IMR-90 (cell line): Measurements from ENCODE around the gene CREB5. TPM values are rescaled to one million over a fixed set of nuclear protein-coding genes. Genes with fewer than 3 reads are reported as not detected.

Experiments
- ATAC-seq: fragments of 200-7000 bp; cut with Tn5 transposase; 2 replicates; pipeline ENCODE4 v1.9.1; 2020; ENCODE audit warnings: low read depth, mild to moderate bottlenecking, moderate library complexity
- BruUV-seq: library from RNA; stranded (reverse); fragments of 400-500 nt; replicated peaks from 2 replicates; lab custom pipeline; 2021; lab: Mats Ljungman, UMichigan
- CTCF ChIA-PET: fragments of 300-600 bp; formaldehyde crosslinking; extraction: SDS; loops from one replicate; lab custom pipeline; 2021; ENCODE audit warnings: antibody characterized with exemption; lab: Yijun Ruan, JAX
- POLR2A ChIA-PET: fragments of 300-600 bp; sonication (Branson Sonifier 250); formaldehyde crosslinking; loops from one replicate; lab custom pipeline; 2022; ENCODE audit warnings: antibody characterized with exemption; ENCODE audit not compliant: unreplicated experiment; lab: Charles Lee
- DNase-seq: peaks from one replicate; pipeline ENCODE4 v3.0.0; 2013
- H2AFZ ChIP-seq: replicated peaks from 2 replicates; pipeline ENCODE3; 2013; ENCODE audit warnings: low read length, mild to moderate bottlenecking; ENCODE audit not compliant: poor library complexity
- H2AK5ac ChIP-seq: 2 replicates; pipeline ENCODE4 v1.6.1; 2013; ENCODE audit warnings: low read depth, low read length, inconsistent platforms
- H2AK9ac ChIP-seq: replicated peaks from 2 replicates; pipeline ENCODE3; 2013; ENCODE audit warnings: mild to moderate bottlenecking, low read depth, low read length, moderate library complexity; ENCODE audit not compliant: poor library complexity
- H2BK120ac ChIP-seq: 2 replicates; pipeline ENCODE4 v1.6.1; 2013; ENCODE audit warnings: low read depth, low read length, inconsistent platforms
- H2BK15ac ChIP-seq: 3 replicates; pipeline ENCODE4 v1.6.1; 2013; ENCODE audit warnings: low read depth, low read length, inconsistent platforms
- H2BK20ac ChIP-seq: 2 replicates; pipeline ENCODE4 v1.6.1; 2013; ENCODE audit warnings: low read depth, mild to moderate bottlenecking, inconsistent platforms, low read length, moderate library complexity
- H2BK5ac ChIP-seq: 2 replicates; pipeline ENCODE4 v1.6.1; 2013; ENCODE audit warnings: mild to moderate bottlenecking, low read depth, low read length, inconsistent platforms; ENCODE audit not compliant: poor library complexity, severe bottlenecking
- H3K14ac ChIP-seq: replicated peaks from 2 replicates; pipeline ENCODE4 v1.6.1; 2013; ENCODE audit warnings: low read depth, low read length, inconsistent platforms
- H3K18ac ChIP-seq: 2 replicates; pipeline ENCODE4 v1.6.1; 2013; ENCODE audit warnings: low read depth, low read length, control low read depth
- H3K23ac ChIP-seq: 2 replicates; pipeline ENCODE4 v1.6.1; 2013; ENCODE audit warnings: low read depth, low read length, inconsistent platforms
- H3K27ac ChIP-seq: 2 replicates; pipeline ENCODE4 v1.5.1; 2013; ENCODE audit warnings: mild to moderate bottlenecking, control low read depth, low read length; ENCODE audit not compliant: insufficient read depth
- H3K27me3 ChIP-seq: 2 replicates; pipeline ENCODE4 v1.6.1; 2013; ENCODE audit warnings: low read length; ENCODE audit not compliant: control insufficient read depth, insufficient read depth
- H3K36me3 ChIP-seq: 2 replicates; pipeline ENCODE4 v1.6.1; 2013; ENCODE audit warnings: low read length, mixed read lengths; ENCODE audit not compliant: control insufficient read depth, insufficient read depth
- H3K4ac ChIP-seq: 2 replicates; pipeline ENCODE4 v1.6.1; 2013; ENCODE audit warnings: low read depth, low read length, inconsistent platforms
- H3K4me1 ChIP-seq: 2 replicates; pipeline ENCODE4 v1.6.1; 2013; ENCODE audit warnings: low read length, mixed read lengths; ENCODE audit not compliant: control insufficient read depth, insufficient read depth
- H3K4me2 ChIP-seq: 2 replicates; pipeline ENCODE4 v1.6.1; 2013; ENCODE audit warnings: low read depth, mild to moderate bottlenecking, control low read depth, low read length, moderate library complexity
- H3K4me3 ChIP-seq: 2 replicates; pipeline ENCODE4 v1.5.1; 2013; ENCODE audit warnings: low read depth, mild to moderate bottlenecking, control low read depth, low read length, moderate library complexity; ENCODE audit not compliant: insufficient read depth
- H3K56ac ChIP-seq: 2 replicates; pipeline ENCODE4 v1.6.1; 2013; ENCODE audit warnings: low read length, inconsistent platforms; ENCODE audit not compliant: insufficient read depth; ENCODE audit errors: extremely low read depth
- H3K79me1 ChIP-seq, 2 experiments: 2 replicates each; pipeline ENCODE4 v1.6.1; 2013; ENCODE audit warnings: low read length in 2 of 2, inconsistent platforms in 1 of 2, low read depth in 1 of 2
- H3K9ac ChIP-seq: 2 replicates; pipeline ENCODE4 v1.6.1; 2013; ENCODE audit warnings: low read depth, low read length, control low read depth
- H3K9me1 ChIP-seq: 2 replicates; pipeline ENCODE4 v1.6.1; 2013; ENCODE audit warnings: low read length, inconsistent platforms; ENCODE audit not compliant: insufficient read depth
- H3K9me3 ChIP-seq: 2 replicates; pipeline ENCODE4 v1.6.1; 2013; ENCODE audit warnings: low read length; ENCODE audit not compliant: control insufficient read depth, insufficient read depth
- H4K20me1 ChIP-seq: 2 replicates; pipeline ENCODE4 v1.6.1; 2013; ENCODE audit warnings: low read length, inconsistent platforms; ENCODE audit not compliant: insufficient read depth
- H4K5ac ChIP-seq: 2 replicates; pipeline ENCODE4 v1.6.1; 2013; ENCODE audit warnings: mild to moderate bottlenecking, low read depth, low read length, control low read depth
- H4K8ac ChIP-seq, 2 experiments: 2 replicates each; pipeline ENCODE4 v1.6.1; 2013; ENCODE audit warnings: low read depth in 2 of 2, low read length in 2 of 2, control low read depth in 1 of 2, inconsistent platforms in 1 of 2
- H4K91ac ChIP-seq: 2 replicates; pipeline ENCODE4 v1.6.1; 2013; ENCODE audit warnings: low read depth, low read length, inconsistent platforms; ENCODE audit not compliant: insufficient read depth
- BHLHE40 ChIP-seq: fragments of 150-350 bp; IDR thresholded peaks from 2 replicates; pipeline ENCODE4 v1.6.1; 2016; ENCODE audit warnings: mild to moderate bottlenecking, low read depth, low read length
- CEBPB ChIP-seq: IDR thresholded peaks from 2 replicates; pipeline ENCODE4 v1.6.1; 2012; ENCODE audit warnings: low read depth, low read length, improper control_type of control experiment
- CHD1 ChIP-seq: IDR thresholded peaks from 2 replicates; pipeline ENCODE4 v1.6.1; 2012; ENCODE audit warnings: low read depth, low read length, improper control_type of control experiment
- FOS ChIP-seq: fragments of 150-350 bp; IDR thresholded peaks from 2 replicates; pipeline ENCODE4 v1.6.1; 2016; ENCODE audit warnings: low read depth, low read length
- MAFK ChIP-seq: IDR thresholded peaks from 2 replicates; pipeline ENCODE4 v1.6.1; 2012; ENCODE audit warnings: low read depth, low read length, improper control_type of control experiment
- MAZ ChIP-seq: IDR thresholded peaks from 2 replicates; pipeline ENCODE4 v1.6.1; 2012; ENCODE audit warnings: low read depth, mild to moderate bottlenecking, low read length, improper control_type of control experiment, moderate library complexity, borderline replicate concordance
- MXI1 ChIP-seq: IDR thresholded peaks from 2 replicates; pipeline ENCODE4 v1.6.1; 2012; ENCODE audit warnings: low read depth, mild to moderate bottlenecking, low read length, moderate library complexity, borderline replicate concordance
- NFE2L2 ChIP-seq: fragments of 150-350 bp; IDR thresholded peaks from 2 replicates; pipeline ENCODE4 v1.6.1; 2016; ENCODE audit warnings: low read depth, mild to moderate bottlenecking, low read length
- POLR2A ChIP-seq: IDR thresholded peaks from 2 replicates; pipeline ENCODE4 v1.6.1; 2012; ENCODE audit warnings: mild to moderate bottlenecking, low read depth, low read length
- RAD21 ChIP-seq: IDR thresholded peaks from 2 replicates; pipeline ENCODE4 v1.6.1; 2012; ENCODE audit warnings: low read length, improper control_type of control experiment
- RCOR1 ChIP-seq: IDR thresholded peaks from 2 replicates; pipeline ENCODE4 v1.6.1; 2012; ENCODE audit warnings: mild to moderate bottlenecking, low read length, improper control_type of control experiment; ENCODE audit not compliant: insufficient replicate concordance
- RFX5 ChIP-seq: IDR thresholded peaks from 2 replicates; pipeline ENCODE4 v1.8.0; 2012; ENCODE audit warnings: low read depth, mild to moderate bottlenecking, low read length, moderate library complexity
- SMC3 ChIP-seq: fragments of 150-350 bp; IDR thresholded peaks from 2 replicates; pipeline ENCODE4 v1.6.1; 2016; ENCODE audit warnings: low read depth, mild to moderate bottlenecking, antibody characterized with exemption, low read length, moderate library complexity
- WGBS, 2 experiments: methylation state at CpG; one replicate each; pipeline versions ENCODE4 v1.1.5 to v1.1.7; 2013; ENCODE audit warnings: missing lambda C conversion rate in 2 of 2; ENCODE audit not compliant: insufficient read length in 1 of 2; ENCODE audit errors: extremely low coverage in 2 of 2; 5-methylcytosine and 5-hydroxymethylcytosine counted together
- dilution Hi-C: fragments of 300-500 bp; cut with HindIII; formaldehyde crosslinking; loops from one replicate; pipeline ENCODE4 v1.14.3; 2018; ENCODE audit warnings: low sequenced_read_pairs; ENCODE audit not compliant: unreplicated experiment
- in situ Hi-C: fragments of 300-500 bp; cut with MboI; formaldehyde crosslinking; loops from 3 replicates; pipeline ENCODE4 v1.14.3; 2019; ENCODE audit warnings: low sequenced_read_pairs, inconsistent platforms, mixed read lengths
- intact Hi-C: fragments of 100-400 bp; cut with micrococcal nuclease; formaldehyde crosslinking; loops from 2 replicates; pipeline ENCODE4 v1.10.0; 2022
- polyA plus RNA-seq, 3 experiments: library from polyadenylated mRNA; depleted of rRNA; stranded (reverse); fragments of >200 nt; gene quantifications; 2 replicates each; pipeline ENCODE4 v1.2.3, GENCODE V29; 2012; ENCODE audit warnings: low replicate concordance in 1 of 3
- total RNA-seq: library from RNA; depleted of rRNA; stranded (reverse); fragments of >200 nt; gene quantifications from 2 replicates; pipeline ENCODE4 v1.2.3, GENCODE V29; 2012
- TF ChIP-seq, protein P1 (sequence below): fragments of 150-350 bp; IDR thresholded peaks from 2 replicates; pipeline ENCODE4 v1.6.1; 2017; ENCODE audit warnings: mild to moderate bottlenecking, antibody characterized with exemption, low read length, low read depth
- TF ChIP-seq, protein P2 (sequence below): fragments of 150-350 bp; IDR thresholded peaks from 2 replicates; pipeline ENCODE4 v1.6.1; 2016; ENCODE audit warnings: low read depth, mild to moderate bottlenecking, low read length, moderate library complexity, borderline replicate concordance
- TF ChIP-seq, protein P3 (sequence below): conservative IDR thresholded peaks from 2 replicates; pipeline ENCODE4 v1.5.1; 2012; ENCODE audit warnings: mild to moderate bottlenecking, low read depth, low read length, improper control_type of control experiment

Gene CREB5
- total and polyA plus RNA-seq, 2 of the 4 experiments (the other 2 are of a cell fraction), result 7.3 to 13.1 TPM

DNA sequence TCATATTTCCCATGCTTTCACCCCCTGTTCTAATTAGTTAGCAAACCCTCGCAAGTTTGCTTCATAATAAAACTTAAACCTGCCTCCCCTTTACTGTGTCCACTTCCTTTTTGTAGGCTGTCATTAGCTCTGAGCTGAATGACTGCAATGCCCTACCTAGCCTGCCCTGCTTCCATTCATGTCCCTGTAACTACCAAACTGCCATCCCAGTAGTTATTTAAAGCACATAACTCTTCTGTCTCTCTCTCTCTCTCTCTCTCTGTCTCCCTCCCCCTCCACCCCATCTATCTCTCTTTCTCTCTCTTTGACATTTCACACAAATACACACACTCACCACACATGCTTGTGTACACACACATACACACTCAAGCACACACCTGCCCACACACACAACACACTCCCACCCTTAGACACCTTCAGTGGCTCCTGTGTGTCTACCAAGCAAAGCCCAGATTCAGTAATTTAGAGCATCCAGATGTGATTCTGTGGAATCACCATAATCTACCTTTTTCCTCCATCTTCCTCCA, 430.5 kb downstream of the CREB5 start:
- no peak for TF ChIP-seq POLR2A
- no peak for TF ChIP-seq MAZ
- no peak for TF ChIP-seq CEBPB
- no peak for TF ChIP-seq FOS
- no peak for TF ChIP-seq SMC3
- TF ChIP-seq RCOR1, result no peak
- TF ChIP-seq, protein P1, sequence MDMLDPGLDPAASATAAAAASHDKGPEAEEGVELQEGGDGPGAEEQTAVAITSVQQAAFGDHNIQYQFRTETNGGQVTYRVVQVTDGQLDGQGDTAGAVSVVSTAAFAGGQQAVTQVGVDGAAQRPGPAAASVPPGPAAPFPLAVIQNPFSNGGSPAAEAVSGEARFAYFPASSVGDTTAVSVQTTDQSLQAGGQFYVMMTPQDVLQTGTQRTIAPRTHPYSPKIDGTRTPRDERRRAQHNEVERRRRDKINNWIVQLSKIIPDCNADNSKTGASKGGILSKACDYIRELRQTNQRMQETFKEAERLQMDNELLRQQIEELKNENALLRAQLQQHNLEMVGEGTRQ, result no peak
- TF ChIP-seq, protein P2, sequence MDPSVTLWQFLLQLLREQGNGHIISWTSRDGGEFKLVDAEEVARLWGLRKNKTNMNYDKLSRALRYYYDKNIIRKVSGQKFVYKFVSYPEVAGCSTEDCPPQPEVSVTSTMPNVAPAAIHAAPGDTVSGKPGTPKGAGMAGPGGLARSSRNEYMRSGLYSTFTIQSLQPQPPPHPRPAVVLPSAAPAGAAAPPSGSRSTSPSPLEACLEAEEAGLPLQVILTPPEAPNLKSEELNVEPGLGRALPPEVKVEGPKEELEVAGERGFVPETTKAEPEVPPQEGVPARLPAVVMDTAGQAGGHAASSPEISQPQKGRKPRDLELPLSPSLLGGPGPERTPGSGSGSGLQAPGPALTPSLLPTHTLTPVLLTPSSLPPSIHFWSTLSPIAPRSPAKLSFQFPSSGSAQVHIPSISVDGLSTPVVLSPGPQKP, result no peak
- TF ChIP-seq MXI1, result no peak
- TF ChIP-seq MAFK, result no peak
- no peak for TF ChIP-seq NFE2L2
- TF ChIP-seq CHD1, result no peak
- no peak for TF ChIP-seq RFX5
- TF ChIP-seq, protein P3, sequence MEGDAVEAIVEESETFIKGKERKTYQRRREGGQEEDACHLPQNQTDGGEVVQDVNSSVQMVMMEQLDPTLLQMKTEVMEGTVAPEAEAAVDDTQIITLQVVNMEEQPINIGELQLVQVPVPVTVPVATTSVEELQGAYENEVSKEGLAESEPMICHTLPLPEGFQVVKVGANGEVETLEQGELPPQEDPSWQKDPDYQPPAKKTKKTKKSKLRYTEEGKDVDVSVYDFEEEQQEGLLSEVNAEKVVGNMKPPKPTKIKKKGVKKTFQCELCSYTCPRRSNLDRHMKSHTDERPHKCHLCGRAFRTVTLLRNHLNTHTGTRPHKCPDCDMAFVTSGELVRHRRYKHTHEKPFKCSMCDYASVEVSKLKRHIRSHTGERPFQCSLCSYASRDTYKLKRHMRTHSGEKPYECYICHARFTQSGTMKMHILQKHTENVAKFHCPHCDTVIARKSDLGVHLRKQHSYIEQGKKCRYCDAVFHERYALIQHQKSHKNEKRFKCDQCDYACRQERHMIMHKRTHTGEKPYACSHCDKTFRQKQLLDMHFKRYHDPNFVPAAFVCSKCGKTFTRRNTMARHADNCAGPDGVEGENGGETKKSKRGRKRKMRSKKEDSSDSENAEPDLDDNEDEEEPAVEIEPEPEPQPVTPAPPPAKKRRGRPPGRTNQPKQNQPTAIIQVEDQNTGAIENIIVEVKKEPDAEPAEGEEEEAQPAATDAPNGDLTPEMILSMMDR, result no peak
- TF ChIP-seq BHLHE40, result no peak
- no peak for TF ChIP-seq RAD21
- BruUV-seq, result no TSS peak

More for the DNA sequence above, 430.5 kb downstream of the CREB5 start:
- H4K8ac ChIP-seq, result no peak overlapping the region
- no peak overlapping the region for H3K9ac ChIP-seq
- DNase-seq (no peak), ATAC-seq (no peak)
- no peak overlapping the region for H2AK5ac ChIP-seq
- H2AK9ac ChIP-seq, result no peak overlapping the region
- H4K5ac ChIP-seq, result no peak overlapping the region
- no peaks in the 10 kb centered on the region for H3K9me1 ChIP-seq
- H3K4me1 ChIP-seq, result no peaks in the 10 kb centered on the region
- CTCF ChIA-PET, result no interaction called here
- H2BK15ac ChIP-seq, result no peak overlapping the region
- 86% methylated on average over 1 of the region's 1 CpG; no CpG with 5 or more reads in 1 of the 2 experiments for WGBS, 2 experiments
- in situ Hi-C loops, result no loop called here
- peaks cover 3% of the 10 kb centered on the region; the same call in 1 of the 2 replicates for H3K9me3 ChIP-seq
- no peak overlapping the region for H3K56ac ChIP-seq
- no peaks in the 10 kb centered on the region for H3K36me3 ChIP-seq
- intact Hi-C loops, result no loop called here
- H3K27ac ChIP-seq, result no peak overlapping the region
- H2BK120ac ChIP-seq, result no peak overlapping the region
- H3K27me3 ChIP-seq, result peaks cover 32% of the 10 kb centered on the region
- no peaks in the 10 kb centered on the region for H3K79me1 ChIP-seq
- H4K91ac ChIP-seq, result no peak overlapping the region
- H4K20me1 ChIP-seq, result no peaks in the 10 kb centered on the region
- no peak overlapping the region for H3K14ac ChIP-seq
- H3K18ac ChIP-seq, result no peak overlapping the region
- no peak overlapping the region for H3K4me2 ChIP-seq
- H3K23ac ChIP-seq, result no peak overlapping the region
- dilution Hi-C loops, result no loop called here
- H2BK20ac ChIP-seq, result no peak overlapping the region
- no peak overlapping the region for H2AFZ ChIP-seq
- no peak overlapping the region for H3K4me3 ChIP-seq
- POLR2A ChIA-PET, result no interaction called here
- H2BK5ac ChIP-seq, result no peak overlapping the region
- H3K4ac ChIP-seq, result no peak overlapping the region
